T-helper 2 cell (primary cell): ENCODE measurements around the gene EXOSC5.
A peak's percentile ranks its signal among the peaks of the same experiment; 100 is the strongest.
"Not testable (repeated sequence)": the region's sequence is repeated elsewhere in the genome, so short reads cannot be mapped to it uniquely, and the experiment has no call there.

ENCODE experiments used
- DNase-seq, 5 experiments: peaks; one replicate each; pipeline versions ENCODE4 v3.0.0 to v3.0.0-alpha.2; 2012 to 2022
- total RNA-seq, 2 donors: gene quantifications; one replicate each; lab custom pipeline; 2026; lab: John Stamatoyannopoulos, UW

The EXOSC5 gene
- total RNA-seq = 5.0 to 10.6 reads per million in 2 donors

GRCh38 chr19:41397086-41398049, at the start of gene EXOSC5, which contains the start of gene BCKDHA:
Gene EXOSC5 (minus strand): TSS chr19:41397359. CDS start chr19:41397328, 31 bp downstream.
Gene BCKDHA (plus strand): TSS chr19:41397818. CDS start chr19:41397828, 10 bp downstream.
- peak; percentile 98 to 100 (median 99) for DNase-seq

GRCh38 chr19:41445575-41445974, 48.4 kb upstream of the EXOSC5 start:
- no peak for DNase-seq

- DNase-seq = no peak
These were observed 46.8 kb upstream of the EXOSC5 start for GRCh38 chr19:41443813-41444455.

DNA sequence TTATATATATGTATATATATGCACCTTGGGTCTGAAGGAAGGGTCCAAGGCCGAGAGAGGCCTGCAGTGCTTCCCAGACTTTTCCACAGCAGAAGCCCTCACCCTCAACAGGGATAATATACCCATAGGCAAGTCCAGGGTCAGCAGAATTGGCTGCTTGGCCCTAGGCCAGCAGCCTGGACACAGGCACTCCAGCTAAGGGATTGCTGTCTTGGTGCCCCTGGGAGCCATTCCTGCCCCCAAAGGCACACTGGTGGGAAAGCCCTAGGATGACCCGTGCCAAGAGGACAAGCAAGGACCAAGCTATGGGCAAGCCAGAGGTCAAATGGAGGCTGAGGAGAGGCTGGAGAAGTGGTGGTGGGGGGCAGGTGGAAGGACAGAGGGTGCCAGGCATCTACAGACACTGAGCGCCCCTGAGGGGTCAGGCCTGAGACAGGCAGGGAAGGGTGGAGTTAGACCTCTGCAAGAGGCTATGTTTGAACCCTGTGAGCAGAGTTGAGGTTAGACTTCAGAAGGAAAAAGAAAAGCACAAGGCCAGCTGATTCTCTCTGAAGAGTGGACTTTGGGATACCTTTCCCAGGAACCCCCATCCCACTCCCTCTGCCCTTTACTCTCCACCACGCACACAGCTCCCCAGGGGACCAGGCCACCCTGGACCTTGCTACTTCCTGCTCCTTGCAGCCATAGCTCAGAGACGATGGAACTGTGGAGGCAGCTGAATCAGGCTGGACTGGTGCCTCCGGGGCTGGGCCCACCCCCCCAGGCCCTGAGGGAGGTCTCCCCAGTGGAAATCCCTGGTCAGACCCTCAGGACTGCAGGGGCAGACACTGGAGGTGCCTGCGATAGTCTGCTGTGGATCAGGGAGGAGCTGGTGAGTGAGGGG, 45.6 kb upstream of the EXOSC5 start, which contains the start of gene ERICH4:
ERICH4 (plus strand) TSS at position 684 of the 883 bp plus-strand sequence; CDS start at position 698, 14 bp downstream.
- DNase-seq = no peak

- no peak for DNase-seq
These were observed 44.3 kb upstream of the EXOSC5 start for GRCh38 chr19:41441321-41441945.

DNA sequence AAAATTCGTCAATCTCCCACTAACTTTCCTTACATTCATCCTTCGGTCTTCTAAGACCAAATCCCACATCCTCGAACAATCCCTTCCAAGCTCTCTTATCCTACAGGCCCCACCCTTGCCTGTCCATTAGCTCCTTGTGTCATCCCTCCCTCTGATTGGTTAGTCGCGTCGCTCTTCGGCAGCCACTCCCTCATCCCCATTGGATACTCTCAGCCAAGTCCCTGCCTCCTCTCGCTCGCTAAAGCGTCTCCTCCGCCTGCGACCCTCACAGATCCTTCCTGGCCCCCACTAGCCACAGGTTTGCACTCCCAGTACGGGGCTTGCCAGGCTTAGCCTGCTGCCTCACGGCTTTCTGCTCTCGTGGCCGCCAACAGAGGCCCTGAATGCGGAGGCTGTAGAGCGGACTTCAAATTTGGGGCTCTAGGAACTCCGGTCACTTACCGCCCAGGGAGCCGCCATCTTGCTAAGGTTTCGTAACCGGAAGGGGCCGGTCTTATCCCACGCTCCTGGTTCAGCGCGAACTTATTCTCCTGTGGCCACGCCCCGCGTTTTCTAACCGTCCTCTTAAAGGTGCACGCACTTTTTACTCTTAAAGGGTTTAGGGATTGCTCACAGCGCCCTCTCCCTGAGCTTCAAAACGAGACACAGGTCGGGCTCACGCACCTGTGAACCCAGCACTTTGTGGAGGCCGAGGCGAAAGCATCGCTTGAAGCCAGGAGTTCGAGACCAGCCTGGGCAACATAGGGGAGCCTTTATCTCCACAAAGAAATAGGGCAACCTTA, 42.5 kb upstream of the EXOSC5 start, which contains the start of gene DMAC2:
DMAC2 (minus strand) TSS at position 472 of the 782 bp plus-strand sequence; CDS start at position 459, 13 bp downstream.
- peak; percentile 74 to 99 (median 92) for DNase-seq

DNA sequence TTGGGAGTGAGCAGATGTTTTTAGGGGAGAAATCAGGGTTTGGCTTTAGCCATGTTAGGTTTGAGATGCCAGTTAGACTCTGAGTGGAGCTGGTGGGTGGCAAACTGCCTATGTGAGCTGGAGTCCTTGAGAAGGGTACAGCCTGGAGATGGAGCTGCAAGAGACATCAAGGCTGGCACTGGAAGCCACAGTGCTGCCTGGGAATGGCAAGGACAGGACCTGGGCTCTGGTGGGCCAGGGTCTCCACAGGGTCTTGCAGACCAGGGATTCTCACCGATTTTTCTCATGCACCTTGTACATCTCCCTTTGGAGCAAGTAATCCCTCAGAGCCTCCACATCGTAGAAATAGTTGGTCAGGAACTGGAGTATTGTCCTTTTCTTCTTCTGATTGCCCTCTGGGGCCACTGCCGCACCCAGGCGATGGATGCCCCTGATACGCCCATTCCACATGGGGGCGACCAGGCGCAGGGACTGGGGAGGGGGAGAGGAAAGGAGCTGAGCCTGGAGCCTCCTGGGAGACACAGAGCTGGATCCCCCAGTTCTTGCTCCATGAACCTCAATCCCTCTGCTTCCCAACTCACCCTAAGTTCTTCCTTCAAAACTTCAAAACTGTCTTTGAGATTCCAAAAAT, 40.9 kb upstream of the EXOSC5 start:
- no peak for DNase-seq

GRCh38 chr19:41436674-41436951, 39.5 kb upstream of the EXOSC5 start:
- DNase-seq = no peak

DNA sequence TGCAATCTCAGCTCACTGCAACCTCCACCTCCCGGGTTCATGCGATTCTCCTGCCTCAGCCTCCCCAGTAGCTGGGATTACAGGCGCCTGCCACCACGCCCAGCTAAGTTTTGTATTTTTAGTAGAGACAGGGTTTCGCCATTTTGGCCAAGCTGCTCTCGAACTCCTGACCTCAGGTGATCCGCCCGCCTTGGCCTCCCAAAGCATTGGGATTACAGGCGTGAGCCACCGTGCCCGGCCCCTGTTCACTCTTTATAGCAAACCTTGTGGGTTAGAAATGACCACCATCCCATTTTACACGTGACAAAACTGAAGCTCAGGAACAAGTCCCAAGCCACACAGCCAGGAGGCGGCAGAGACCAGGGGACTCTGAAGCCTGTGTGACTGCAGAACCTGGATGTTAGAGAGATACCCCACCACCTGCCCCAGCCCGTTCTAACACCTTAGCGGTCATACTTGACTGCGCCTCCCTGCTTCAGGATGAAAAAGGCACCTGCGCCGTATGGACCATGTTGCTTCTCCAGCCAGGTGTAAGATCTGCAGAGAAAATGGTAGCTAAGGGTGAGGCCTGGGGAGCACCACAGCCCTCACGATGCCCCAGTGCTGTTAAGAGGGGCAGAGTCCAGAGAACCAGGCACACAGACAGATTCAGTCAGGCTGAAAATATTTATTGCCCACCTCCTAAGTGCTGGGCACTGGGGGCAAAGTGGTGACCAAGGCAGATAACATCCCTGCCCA, 38.9 kb upstream of the EXOSC5 start:
- no peak for DNase-seq

- not testable (repeated sequence) for DNase-seq
These were observed 38.2 kb upstream of the EXOSC5 start for GRCh38 chr19:41435376-41435775.

DNA sequence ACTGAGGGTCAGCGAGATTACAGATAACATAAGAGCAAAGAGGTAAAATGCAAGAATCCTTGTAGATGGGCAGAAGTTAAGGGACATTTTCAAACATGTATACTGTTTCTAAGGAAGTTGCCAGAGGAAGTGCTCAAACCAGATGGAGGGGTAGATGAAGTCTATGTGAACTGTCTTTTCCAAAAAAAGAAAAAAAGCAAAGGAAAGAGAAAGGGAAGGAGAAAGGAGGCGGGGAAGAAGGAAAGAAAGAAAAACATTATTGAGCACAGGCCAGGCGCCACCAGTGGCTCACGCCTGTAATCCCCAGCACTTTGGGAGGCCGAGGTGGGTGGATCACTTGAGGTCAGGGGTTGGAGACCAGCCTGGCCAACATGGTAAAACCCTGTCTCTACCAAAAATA, 37.3 kb upstream of the EXOSC5 start:
- no peak for DNase-seq

- DNase-seq = no peak
These were observed 36.0 kb upstream of the EXOSC5 start for GRCh38 chr19:41433171-41433570.

DNA sequence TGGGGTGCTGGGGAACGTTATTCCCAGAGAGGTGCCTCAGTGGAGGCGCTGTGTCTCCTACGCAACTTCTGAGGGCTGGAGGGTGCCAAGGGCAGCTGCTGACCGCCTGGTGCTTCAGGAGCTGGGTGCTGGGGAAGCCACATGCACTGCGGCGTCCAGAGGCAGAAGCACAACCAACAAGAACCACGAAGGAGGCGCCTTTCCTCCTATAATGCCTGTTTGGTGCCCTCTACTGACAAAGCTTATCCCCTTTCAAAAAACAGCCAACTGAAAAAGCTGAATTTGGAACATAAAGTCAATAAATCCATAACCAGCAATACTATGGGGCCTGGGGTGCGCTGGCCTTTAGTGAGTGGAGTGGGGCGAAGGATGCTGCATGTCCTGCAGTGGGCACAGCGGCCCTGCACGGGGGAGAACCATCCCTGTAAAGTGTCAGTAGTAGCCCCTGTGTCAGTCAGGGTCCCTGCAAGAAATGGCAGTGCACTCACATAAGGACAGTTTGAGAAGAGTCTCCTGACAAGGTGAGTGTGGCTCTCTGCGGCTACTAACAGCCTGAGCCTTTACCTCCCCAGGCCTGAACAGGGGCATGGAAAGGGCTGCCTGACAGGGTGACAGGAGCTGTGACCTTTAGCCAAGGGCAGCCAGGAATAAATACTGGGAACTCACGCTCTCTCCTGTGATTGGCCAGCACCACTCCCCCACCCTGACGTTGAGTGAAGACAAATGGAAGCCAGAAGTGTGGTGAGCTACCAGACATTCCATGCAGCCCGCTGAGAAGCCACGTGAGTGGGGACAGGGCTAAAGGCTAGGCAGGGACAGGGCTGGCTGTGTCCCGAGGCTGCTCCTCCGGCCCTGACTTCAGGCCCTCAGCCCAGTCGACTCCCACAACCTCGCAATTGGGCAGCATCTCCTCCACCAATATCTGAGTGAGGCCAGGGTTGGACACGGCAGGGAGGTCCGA, 34.5 kb upstream of the EXOSC5 start:
- DNase-seq = peak in 1 of 5 experiments; percentile 28

DNA sequence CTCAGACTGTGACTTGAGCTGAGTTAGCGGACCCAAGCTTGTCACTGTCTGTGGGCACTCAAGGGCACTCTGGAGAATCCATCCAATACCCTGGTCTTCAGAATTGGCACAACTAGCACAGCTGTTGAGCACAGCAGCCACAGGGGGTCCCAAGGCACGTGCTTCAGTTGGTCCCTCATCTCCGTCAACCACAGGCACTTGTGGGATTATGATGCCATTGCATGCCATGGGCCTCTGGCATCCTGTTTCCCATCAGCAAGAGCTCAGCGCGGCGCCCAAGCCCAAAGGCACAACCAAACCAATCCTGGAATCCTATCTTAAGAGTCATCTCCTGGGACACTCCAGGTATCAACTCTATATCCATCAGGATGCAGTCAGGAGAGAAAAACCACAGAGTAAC, 33.8 kb upstream of the EXOSC5 start:
- no peak for DNase-seq

DNA sequence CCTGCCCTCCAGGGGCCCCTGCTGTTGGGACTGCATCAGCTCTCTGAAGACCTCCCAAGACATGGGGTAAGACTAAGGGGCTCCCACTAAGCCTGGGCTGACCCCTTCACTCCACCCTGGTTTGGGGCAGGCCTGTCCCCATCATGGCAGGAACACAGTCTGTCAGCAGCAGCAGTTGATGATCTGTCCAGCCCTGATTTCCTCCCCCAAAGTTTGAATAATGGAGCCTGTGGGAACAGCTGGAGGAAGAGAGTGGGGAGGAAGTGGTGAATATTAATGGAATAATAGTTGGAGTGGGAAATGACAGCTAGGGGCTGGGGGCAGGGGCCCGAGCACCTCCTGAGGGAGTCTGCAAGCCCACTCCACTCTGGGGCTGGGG, 31.3 kb upstream of the EXOSC5 start:
- DNase-seq = no peak

DNA sequence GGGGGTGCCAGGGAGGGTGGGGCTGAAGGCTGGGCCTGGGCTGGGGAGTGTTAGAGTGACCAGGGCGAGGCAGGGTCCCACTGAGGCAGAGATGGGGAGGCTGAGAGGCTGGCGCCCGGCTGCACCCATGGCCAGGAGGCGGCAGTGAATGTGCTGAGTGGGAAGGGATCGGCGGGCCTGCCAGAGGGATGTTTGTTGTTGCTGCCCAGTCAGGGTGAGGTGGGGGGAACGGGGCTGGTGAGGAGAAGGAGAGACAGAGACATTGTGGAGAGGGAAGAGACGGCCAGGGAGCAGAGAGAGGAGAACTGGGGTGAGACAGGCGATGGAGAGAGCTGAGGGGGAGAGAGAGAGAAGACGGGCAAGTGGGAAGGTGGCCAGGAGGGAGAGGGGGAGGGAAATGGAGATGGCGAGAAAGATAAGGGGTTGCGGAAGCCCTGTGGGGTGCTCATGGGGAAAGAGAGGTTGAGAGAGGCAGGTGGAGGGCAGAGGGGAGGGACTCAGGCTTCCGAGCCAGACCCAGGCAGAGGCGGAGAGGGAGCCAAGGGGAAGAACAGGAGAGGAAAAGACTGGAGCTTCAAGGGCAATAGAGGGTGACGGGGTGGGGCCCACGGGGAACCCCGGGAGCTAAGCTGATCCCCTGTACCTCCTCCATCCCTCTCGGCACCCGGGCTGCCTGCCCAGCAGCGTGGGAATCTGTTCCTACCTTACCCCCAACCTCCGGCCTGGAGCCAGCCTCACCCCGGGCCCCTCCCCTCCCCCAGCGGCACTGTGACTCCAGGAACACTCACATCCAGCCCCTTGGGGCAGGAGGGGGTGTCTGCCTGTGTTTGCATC, 30.7 kb upstream of the EXOSC5 start:
- DNase-seq = peak in 2 of 5 experiments; percentile 75 to 80

GRCh38 chr19:41426952-41427646, 29.9 kb upstream of the EXOSC5 start, which contains the start of gene B3GNT8:
Gene B3GNT8 (minus strand): TSS chr19:41427374. CDS start chr19:41426778, 596 bp downstream.
- DNase-seq = peak in 3 of 5 experiments; percentile 10 to 61 (median 35)
